ENCODE results near the gene ZNF444.

Gene ZNF444

DNA sequence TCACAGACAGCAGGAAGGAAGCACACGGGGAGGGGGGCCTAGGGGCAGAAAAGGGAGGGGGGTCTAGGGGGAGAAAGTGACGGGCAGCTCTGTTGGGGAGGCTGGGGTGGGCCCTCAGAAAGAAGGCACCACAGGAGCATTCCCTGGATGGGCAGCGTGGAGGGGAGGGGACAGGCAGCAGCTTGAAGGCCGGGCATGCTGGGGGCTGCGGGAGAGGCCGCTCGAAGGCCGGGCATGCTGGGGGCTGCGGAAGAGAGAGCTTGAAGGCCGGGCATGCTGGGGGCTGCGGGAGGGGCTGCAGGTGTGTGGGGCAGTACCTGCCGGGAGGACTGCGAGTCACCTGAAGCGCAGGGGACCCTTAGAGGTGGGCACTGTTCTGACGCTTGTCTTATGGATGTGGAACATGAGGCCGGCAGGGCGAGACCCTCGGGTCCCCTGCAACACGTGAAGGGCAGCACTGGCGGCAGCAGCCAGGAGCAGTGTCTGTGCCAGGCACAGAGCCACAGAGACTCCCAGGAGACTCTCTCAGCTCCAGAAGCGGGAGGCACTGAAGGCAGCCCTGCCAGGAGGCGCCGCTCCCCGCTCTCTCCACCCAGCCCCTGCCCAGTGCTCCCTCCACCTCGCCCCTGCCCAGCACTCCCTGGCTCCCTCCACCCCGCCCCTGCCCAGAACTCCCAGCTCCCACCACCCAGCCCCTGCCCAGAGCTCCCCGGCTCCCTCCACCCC, 33.3 kb upstream of the ZNF444 start:
- DNase-seq = no peak

DNA sequence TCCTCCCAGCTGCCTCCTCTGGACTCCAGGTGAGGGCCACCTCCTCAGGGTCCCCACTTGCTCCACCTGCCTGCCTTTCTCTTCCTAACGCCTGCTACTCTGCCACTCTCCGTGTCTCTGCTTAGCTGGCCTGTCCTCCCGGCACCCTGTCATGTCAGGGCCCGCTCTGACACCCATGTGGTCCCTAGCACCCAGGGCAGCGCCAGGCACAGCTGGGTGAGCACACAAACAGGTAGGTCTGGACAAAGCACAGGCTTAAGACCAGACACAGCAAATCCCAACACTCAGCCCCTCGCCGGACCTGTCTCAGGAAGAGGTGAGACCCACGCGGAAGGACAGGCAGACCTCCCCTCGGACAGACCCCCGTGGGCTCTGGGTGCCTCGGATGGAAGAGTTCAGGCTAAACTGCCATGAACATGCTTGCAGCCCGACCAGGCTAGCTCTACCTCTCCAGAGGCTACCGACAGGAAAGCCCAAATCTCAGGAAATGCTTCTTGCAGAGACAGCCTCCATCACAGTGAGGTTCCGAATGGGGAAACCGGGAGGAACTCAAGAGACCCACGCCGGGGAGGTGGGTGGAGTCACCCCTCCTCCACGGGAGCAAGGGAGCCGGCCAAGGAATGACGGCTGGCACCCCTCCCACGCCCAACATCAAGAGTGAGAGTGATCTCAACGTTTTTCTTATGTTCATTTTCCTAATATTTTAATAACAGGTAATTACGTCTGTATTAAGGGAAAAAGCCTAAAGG, 32.5 kb upstream of the ZNF444 start:
- peak; percentile 38 for DNase-seq

DNA sequence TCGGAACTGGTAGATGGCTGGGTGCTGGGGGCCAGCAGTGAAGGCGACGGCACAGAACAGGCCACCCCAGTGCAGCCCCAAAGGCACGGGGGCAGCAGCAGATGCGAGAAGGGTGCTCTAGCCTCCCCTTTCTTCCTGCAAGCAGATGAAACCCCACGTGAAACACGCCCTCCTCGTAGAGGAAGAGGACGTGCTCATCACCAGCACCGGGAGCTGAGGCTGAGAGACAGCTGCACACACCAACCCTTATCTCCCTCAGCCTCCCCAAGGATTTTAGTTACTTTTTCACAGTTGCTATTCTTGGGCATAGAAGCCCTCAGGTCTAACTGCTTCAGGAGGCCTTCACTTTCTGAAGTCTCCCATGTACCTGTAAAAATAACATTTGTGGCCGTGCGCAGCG, 31.9 kb upstream of the ZNF444 start:
- peak; percentile 37 for DNase-seq

DNA sequence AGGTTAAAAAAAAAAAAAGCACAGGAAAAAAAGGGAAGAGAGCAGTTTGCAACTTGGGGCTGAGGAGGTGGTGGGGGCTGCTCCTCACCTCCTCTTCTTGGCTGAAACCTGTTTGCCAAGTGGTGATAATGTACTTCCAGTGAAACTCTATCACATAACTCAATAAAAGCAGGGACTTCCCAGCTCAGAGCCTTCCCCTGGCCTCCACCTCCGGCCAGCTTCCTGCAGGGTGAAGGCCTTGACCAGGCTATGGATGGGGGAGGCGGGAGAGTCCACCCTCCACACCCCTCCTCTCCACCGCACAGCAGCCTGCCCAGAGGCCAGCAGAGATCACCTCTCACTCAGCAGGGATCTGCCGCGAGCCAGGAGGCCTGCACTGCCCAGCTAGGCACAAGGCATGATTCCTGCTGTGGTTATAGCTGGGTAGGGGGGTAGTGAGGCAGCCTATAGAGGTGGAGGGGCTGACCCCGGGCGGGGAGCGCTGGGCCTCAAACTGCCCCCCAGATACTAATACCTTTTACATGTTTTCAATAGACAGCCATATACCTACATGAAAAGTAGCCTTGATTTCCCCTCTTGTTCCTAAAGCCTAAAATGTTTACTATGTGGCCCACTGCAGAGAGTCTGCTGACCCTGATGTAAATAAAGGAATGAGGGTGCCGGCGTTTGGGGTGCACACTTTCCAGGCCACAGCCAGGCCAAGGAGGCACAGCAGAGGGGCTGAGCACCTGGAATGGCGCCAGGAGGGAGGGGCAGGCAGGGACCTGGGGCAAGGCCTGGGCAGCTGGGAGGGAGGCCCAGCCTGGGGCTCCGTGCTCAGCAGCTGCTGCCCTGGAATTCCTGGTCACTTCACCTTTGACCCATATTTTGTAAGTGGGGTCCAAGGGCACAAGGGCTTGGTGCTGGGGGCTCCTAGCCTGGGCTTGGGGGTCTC, 30.3 kb upstream of the ZNF444 start:
- no peak for DNase-seq

DNA sequence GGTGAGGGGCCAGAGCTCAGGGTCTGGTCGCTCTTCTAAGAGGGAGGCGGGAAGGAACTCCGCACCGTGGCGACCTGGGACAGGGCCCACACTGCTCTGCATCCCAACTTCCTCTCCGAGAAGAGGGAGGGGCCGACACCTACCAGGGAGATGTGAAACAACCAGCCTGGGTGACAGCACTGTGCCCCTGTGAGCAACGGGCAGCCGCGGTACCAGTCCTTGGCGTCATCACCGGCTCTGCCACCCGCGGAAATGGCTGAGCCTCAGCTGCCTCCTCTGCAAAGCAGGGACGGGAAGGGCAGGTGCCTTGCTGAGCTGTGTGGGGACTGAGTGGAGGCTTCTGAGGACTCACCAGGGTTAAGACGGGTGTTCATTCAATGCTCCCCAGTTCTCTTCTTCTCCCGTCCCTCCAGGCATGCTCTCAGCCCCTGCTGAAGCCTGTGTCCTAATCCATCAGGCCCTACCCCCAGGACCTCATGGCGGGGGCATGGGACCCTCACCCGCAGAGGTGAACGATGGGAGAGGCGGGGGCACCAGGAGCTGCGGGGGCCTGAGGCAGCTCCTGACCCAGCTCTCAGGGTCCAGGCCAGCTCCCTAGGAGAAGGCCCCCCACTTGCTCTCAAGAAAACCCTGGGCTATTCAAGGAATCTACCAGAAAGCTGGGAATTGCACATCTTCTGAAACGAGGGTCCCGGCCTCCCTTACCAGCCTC, 29.3 kb upstream of the ZNF444 start:
- DNase-seq = no peak

DNA sequence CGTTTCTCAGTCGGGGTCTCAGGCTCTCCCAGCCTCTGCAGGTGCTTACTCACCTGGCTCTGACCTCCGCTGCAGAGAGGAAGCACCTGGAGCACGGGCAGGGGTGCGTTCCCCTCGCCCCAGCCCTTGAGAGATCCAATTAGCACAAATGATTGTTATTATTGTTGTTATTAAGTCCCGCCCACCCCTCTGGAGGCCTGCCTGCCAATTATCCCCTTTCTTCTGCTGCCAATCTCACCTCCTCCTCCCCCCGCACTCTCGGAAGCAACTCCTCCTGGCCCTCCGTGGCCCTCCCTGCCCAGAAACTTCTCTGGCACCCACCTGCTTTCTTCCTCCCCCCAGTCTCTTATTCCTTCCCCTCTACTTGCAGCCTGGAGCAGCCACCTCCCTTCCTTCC, 28.8 kb upstream of the ZNF444 start:
- no peak for DNase-seq

DNA sequence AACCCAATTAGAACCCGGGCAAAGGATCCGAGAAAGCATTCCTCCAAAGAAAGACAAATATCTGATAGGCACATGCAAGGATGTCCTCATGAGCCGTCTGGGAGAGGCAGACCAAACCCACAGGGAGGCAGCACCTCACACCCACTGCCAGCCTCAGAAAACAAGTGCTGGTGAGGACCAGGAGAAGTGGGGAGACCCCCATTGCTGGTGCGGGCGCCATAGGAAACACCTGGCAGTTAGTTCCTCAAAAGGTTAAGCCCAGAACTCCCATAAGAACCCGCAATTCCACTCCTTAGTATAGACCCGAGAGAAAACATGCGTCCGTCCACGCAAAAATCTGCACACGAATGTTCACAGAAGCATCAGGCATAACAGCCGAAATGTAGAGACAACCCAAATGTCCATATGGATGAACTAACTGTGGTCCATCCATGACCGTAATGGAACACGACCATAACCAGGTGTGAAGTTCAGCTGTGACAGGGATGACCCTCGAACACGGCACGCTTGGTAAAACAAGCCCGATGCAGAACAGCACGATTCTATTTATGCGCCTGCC, 27.9 kb upstream of the ZNF444 start:
- DNase-seq = no peak

DNA sequence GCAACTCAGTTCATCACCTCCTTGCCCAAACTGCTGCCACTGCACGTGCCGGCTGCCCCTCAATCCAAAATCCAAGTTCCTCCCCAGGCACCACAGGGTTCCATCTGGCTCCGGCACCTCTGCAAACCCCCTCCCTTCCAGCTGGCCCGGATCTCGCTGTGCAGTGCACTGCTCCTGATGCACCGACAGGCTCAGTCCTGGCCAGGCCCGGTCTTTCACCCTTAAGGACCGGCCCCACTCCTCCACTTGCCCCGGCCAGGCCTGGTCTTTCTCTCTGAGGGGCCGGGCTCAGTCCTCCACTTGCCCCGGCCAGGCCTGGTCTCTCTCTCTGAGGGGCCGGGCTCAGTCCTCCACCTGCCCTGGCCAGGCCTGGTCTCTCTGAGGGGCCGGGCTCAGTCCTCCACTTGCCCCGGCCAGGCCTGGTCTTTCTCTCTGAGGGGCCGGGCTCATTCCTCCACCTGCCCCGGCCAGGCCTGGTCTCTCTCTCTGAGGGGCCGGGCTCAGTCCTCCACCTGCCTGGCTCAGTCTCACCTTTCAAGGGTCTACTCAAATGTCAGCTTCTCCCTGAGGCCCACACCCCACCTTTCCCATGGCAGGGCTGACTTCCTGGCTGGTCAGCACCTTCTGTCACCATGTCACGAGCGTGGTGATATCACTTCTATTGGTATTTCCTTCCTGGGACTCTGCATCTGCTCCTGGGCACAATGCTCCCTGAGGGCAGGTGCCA, 26.9 kb upstream of the ZNF444 start:
- DNase-seq = no peak

DNA sequence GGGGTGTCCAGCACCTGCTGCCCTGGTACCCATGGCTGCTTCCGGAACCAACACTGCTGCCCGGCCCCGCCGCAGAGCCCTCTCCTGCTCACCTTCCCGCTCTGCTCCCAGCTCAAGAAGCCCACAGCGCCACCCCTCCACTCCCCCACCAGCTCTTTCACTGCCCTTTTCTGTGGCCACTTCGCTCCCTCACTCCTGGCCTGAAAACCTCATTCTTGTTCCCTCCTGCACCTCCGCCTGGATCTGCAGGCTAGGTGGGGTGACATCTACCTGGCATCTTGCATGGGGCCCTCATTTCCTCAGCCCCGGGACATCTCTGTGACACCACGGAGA, 26.3 kb upstream of the ZNF444 start:
- no peak for DNase-seq

DNA sequence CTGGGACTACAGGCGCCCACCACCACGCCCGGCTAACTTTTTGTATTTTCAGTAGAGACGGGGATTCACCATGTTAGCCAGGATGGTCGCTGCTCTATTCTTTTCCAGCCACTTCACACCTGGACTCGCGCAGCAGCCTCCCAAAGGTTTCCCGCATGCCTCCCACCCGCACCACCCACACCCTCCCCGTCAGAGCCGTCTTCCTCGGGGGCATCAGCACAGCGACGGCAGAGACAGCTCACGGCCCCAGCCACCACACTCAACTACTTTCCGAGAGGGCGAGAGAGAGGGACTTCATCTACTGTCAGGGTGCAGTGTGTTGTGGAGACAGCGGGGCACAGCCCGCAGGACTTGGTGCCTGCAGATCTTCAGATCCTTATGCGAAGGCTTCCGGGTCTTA, 25.6 kb upstream of the ZNF444 start:
- no peak for DNase-seq

DNA sequence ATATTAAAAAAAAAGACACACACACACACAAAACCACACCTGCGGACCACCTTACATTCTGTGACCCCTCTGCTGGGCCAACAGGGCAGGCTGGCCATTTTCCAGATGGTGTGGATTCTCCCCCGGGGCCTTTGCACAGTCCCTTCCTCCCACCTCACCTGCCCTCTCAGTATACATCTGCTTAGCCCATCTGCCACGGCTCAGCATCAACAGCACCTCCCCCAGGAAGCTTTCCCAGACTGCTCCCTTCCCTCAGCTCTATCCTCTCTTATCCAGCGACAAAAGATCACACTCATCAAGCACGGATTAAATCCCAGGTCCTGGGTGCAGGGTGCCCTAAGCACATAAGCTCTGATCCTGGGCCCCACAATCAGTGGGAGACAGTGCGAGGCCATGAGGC, 24.5 kb upstream of the ZNF444 start:
- DNase-seq = no peak

DNA sequence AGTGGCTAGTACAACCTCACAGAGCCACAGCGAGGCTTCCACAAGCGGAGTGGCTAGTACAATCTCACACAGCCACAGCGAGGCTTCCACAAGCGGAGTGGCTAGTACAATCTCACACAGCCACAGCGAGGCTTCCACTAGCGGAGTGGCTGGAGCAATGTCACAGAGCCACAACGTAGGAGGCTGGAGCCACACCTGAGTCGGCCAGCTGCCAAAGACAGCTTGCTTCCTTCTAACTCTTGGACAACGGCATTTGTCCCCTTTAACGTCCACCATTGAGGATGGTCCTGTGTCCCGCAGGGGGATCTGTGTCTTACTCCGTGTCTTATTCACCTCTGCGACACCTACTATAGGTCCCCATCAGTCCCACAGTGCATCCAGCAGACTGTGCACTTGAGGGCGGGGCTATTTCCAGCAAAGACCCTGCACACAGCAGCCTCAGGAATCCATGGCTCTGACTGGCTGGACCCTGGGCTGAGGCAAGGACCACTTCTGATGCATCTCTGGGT, 23.7 kb upstream of the ZNF444 start:
- DNase-seq = no peak

DNA sequence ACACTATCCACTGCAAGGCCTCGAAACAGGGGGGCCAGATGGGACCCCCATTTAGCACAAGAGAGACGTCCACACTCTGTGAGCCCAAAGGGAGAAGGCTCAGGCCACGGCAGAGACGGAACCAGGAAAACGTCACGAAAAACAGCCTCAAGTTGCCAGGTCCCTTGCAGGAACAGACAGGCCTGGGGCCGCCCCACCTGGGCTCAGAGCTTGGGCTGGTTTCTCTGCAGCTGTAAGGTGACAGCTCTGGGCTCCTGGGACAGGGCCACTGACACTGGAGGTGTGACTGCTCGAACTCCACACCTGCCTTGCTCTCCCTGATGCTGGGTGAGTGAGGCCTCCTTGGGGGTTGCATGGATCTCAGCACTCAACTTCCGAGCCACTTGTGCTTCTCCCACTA, 23.2 kb upstream of the ZNF444 start:
- DNase-seq = no peak

DNA sequence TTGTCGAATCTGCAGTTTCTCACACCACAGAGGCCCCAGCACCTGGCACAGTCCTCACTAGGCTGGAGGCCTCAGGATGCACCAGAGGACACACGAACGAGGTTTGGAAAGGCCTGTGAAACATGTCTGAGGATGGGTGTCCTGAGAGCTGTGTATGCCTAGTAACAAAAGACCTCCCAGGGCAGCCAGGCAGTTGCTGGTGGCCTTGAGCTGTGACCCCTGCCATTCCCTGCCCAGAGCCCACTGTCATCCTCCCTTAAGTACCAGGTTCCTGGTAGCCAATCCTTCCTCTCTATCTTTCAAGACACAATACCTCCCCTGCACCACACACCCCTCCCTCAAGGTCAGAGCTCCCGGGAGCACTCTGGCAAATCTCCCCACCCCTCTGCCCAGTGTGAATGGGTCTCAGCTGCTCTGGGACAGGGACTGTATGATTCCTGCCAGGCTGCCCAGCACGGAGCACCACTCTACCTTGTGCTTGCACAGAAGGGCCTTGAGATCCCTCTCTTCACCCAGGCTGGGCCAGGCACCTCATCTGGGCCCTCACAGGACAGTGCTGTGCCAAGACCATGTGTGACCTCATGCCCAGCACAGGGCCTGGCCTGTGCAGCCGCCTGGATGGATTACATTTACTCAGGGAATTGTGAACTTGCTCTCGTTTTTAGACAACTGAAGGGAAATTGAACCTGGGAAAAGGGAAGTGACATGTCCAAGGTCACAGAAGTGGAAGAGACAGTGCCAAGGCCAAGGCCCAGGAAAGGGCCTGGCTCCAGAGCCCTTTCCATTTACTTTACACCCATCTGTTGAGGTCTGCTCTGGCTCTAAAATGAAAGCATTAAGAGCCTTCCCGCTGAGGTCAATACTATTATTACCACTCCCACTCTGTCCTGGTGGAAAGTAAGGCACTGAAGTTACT, 22.2 kb upstream of the ZNF444 start:
- DNase-seq = no peak

DNA sequence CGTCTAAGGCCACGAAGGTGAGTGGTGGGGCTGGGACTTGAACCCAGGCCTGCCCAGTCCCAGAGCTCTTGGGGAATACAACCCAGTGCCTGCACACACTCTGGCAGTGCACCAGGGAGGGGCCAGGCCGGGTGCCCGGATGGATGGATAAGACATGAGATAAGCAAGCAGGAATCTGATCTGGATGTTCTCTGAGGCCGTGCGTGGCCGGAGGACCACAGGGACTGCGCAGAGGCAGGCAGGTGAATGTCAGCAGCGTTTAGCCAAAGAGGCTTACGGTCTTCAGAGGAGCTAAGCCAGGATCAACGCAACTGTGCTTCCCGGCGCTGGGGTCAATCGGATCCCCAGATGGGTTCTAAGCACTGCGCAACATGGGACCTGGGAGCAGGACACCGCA, 21.5 kb upstream of the ZNF444 start:
- DNase-seq = peak; percentile 44

DNA sequence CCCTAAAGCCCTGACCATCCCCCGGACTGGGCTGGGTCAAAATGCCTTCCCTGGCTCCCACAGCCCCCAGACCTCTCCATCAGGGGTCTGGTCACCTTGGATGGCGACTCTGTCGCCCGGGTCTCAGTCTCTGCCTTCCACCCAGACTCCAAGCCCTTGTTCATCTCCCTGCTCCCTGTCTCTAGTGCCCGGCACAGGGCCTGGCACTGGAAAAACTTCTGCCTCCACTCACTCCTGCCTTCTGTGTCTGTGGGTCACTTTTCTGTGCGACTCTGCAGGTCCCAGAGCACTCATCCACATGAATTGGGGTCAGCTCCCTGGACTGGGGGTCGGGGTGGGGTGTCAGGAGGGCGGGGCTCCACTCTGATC, 21.1 kb upstream of the ZNF444 start:
- DNase-seq = no peak

DNA sequence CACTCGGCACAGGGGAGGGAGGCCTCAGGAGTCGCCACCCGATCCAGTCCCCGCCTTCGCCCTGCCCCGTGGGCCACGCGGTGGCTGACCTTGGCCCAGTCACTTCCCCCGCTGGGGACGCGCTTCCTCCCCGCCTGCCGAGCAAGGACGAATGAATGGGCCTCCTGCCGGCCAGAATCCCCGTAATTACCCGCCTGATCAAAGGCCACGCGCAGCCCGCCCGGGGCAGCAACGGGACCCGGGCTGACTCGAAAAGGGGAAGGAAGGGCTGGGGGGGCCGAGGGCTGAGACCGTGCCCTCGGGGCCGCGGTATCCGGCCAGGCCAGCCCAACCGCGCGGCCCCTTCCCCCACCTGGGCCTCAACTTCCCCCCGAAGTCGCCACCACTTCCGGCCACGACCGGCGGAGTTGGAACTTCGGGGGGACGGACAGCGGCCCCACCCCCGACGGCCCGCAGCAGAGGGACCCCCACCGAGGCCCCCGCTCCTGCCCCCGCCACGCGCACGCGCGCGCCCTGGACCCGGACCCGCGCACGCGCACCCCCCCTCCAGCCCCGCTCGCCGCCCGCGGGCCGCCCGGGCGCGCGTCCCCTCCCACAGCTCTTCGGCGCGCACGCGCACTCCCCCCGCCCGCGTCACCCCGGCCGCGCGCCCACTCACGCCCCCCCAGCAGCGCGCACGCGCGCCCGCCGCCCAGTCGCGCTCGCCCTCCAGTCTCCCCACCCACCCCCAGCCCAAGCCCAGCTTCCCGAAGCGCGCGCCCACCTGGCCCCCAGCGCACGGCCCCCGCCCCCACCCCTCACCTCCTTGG, 20.5 kb upstream of the ZNF444 start:
- DNase-seq = peak; percentile 81

DNA sequence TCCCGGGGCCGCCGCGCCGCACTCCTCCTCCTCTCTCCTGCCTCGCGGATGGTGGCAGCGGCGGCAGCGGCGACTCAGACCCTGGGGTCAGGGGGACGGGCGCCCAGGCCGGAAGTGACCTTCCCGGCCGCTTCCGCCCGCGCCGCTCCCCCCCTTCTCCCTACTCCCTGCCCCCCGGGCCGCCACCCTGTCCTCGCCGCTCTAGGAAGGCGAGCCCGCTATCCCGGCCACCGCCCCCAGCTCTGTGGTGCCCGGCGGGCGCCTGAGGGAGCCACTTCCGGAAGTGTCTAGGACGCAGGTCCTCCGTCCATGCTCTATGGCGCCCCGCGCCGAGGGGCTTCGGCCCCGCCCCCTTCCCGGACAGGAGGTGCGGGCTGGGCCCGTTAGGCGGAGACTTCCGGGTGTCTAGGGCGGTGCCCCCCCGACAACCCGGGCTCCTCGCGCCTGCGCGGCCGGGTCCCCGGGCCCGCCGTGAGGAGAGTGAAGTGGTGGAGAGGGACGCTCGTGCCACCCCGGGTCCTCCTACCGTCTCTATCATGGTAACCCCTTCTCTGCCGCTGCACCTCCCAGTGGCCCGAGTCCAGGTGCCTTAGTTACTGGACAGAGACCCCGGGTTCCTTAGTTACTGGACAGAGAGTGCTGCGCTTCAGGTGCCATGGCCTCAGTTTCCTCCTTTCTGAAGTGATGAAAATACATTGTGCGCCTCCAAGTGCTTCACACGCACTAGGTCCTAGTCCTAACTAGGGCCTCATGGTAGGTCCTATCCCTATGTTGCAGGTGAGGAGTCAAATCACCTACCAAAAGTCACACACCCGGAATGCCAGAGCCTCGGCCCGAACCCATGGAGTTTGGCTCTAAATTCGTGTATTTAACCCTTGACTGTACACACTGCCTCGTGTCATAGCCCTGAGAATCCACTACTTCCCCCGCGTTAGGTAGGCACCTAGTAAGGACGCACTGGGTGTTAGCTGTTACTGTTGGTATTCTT, 19.6 kb upstream of the ZNF444 start, which contains the start of gene ZNF787:
Gene ZNF787, minus strand, starts transcription at position 116 of the 988 bp plus-strand sequence. CDS start 18,078 bp downstream, outside the sequence.
- peak; percentile 99 for DNase-seq

Measured in fibroblast of skin of scalp (primary cell).